ENCODE results near the gene CD2BP2.
A peak's percentile ranks its signal among the peaks of the same experiment; 100 is the strongest.

GRCh38 chr16:30355144-30355953, at the start of gene CD2BP2:
- TF ChIP-seq CTCF (IDR thresholded peaks at IDR 0.05) (no peak), EP300 (IDR thresholded peaks at IDR 0.05) (peak; percentile 95 to 97)

All from tibial nerve (tissue), 4 donors.